Hepatocyte (in vitro differentiated cells): ENCODE data around the gene PCP4.

Source experiments
- EZH2 ChIP-seq: fragments of 200-600 bp; sonication (generic); IDR thresholded peaks from 2 replicates; pipeline ENCODE4 v1.6.1; 2016; ENCODE audit warnings: antibody characterized with exemption, mild to moderate bottlenecking, borderline replicate concordance
- EZH2phosphoT487 ChIP-seq: fragments of 200-600 bp; sonication (generic); IDR thresholded peaks from one replicate; pipeline ENCODE4 v1.6.1; 2018; ENCODE audit warnings: antibody characterized with exemption, mild to moderate bottlenecking, low read depth, moderate library complexity; ENCODE audit not compliant: unreplicated experiment, severe bottlenecking
- TF ChIP-seq, protein P1 (sequence below): fragments of 200-600 bp; sonication (generic); IDR thresholded peaks from 2 replicates; pipeline ENCODE4 v1.5.1; 2016; ENCODE audit warnings: antibody characterized with exemption, mild to moderate bottlenecking; ENCODE audit not compliant: poor library complexity

DNA sequence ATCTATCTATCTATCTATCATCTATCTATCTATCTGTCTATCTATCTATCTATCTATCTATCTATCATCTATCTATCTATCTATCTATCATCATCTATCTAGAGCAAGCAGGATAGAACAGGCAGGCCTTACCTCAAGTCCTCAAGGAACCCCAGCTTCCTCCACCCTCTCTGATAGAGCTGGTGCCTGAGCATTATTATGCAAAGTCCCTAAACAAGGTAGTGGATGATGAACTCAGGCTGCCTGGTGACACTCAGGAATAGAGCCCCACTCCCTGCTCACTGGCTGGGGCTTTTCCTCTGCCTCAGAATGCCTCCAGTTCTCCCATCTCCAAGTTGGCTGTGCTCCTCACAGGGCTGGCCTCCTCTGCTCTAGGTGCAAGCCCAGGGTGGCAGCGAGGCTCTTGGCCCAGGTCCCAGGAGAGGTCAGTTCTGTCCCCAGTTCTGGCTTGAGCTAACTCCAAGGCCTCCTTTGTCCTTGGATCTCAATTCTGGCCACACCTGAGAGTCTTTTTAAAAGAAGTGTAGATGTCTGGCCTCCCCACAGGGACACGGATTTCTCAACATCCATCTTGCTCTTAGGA is 60.2 kb downstream of the PCP4 start:
- TF ChIP-seq, protein P1, sequence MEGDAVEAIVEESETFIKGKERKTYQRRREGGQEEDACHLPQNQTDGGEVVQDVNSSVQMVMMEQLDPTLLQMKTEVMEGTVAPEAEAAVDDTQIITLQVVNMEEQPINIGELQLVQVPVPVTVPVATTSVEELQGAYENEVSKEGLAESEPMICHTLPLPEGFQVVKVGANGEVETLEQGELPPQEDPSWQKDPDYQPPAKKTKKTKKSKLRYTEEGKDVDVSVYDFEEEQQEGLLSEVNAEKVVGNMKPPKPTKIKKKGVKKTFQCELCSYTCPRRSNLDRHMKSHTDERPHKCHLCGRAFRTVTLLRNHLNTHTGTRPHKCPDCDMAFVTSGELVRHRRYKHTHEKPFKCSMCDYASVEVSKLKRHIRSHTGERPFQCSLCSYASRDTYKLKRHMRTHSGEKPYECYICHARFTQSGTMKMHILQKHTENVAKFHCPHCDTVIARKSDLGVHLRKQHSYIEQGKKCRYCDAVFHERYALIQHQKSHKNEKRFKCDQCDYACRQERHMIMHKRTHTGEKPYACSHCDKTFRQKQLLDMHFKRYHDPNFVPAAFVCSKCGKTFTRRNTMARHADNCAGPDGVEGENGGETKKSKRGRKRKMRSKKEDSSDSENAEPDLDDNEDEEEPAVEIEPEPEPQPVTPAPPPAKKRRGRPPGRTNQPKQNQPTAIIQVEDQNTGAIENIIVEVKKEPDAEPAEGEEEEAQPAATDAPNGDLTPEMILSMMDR = no peak
- TF ChIP-seq EZH2phosphoT487 = no peak
- TF ChIP-seq EZH2 = no peak
